HepG2 (cell line): ENCODE measurements around the gene GRAMD1A.

ENCODE experiments used
- KDM4B ChIP-seq: sonication (generic); formaldehyde crosslinking; IDR thresholded peaks from 2 replicates; pipeline ENCODE4 v1.4.0; 2020; ENCODE audit warnings: missing genetic modification reagents
- TF ChIP-seq, protein P1 (sequence below): sonication (generic); formaldehyde crosslinking; IDR thresholded peaks from 2 replicates; pipeline ENCODE4 v1.5.0; 2020; ENCODE audit warnings: missing genetic modification reagents

DNA sequence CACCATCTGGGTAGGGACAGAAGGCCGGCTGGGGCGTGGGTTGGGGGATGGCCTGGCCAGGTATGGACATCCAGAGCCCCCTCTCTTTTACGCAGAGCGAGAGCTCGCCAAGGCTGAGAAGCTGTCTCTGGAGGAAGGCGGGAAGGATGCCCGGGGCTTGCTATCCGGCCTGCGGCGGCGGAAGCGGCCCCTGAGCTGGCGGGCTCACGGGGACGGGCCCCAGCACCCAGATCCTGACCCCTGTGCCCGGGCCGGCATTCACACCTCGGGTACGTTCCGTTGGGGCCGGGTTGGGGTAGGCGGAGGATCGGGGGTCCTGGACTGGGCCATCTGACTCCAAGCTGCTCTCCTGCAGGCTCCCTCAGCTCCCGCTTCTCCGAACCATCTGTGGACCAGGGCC lies 21.5 kb downstream of the GRAMD1A start:
- TF ChIP-seq, protein P1, sequence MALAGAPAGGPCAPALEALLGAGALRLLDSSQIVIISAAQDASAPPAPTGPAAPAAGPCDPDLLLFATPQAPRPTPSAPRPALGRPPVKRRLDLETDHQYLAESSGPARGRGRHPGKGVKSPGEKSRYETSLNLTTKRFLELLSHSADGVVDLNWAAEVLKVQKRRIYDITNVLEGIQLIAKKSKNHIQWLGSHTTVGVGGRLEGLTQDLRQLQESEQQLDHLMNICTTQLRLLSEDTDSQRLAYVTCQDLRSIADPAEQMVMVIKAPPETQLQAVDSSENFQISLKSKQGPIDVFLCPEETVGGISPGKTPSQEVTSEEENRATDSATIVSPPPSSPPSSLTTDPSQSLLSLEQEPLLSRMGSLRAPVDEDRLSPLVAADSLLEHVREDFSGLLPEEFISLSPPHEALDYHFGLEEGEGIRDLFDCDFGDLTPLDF (CRISPR knock-in tag): no peak
- TF ChIP-seq KDM4B (CRISPR knock-in tag): no peak
